ENCODE data around the gene ANKRD28.

ANKRD28 gene

GRCh38 chr3:15664144-15664543 lies 133.6 kb downstream of the ANKRD28 start:
- DNase-seq (ENCODE audit: low spot score), result no peak

GRCh38 chr3:15660055-15660935 lies 137.5 kb downstream of the ANKRD28 start:
- DNase-seq (ENCODE audit: low spot score), result no peak

GRCh38 chr3:15659254-15659975 lies 138.4 kb downstream of the ANKRD28 start:
- DNase-seq (ENCODE audit: low spot score), result peak; percentile 25

GRCh38 chr3:15657016-15657415 lies 140.8 kb downstream of the ANKRD28 start:
- DNase-seq (ENCODE audit: low spot score), result no peak

- no peak for DNase-seq (ENCODE audit: low spot score)
These were observed 141.4 kb downstream of the ANKRD28 start for GRCh38 chr3:15656342-15656741.

- DNase-seq (ENCODE audit: low spot score), result no peak
These were observed 142.9 kb downstream of the ANKRD28 start for GRCh38 chr3:15654891-15655290.

GRCh38 chr3:15654127-15654526 lies 143.7 kb downstream of the ANKRD28 start:
- no peak for DNase-seq (ENCODE audit: low spot score)

GRCh38 chr3:15653321-15653720 lies 144.5 kb downstream of the ANKRD28 start:
- no peak for DNase-seq (ENCODE audit: low spot score)

- no peak for DNase-seq (ENCODE audit: low spot score)
These were observed 146.4 kb downstream of the ANKRD28 start for GRCh38 chr3:15651396-15651795.

GRCh38 chr3:15649858-15650257 lies 147.9 kb downstream of the ANKRD28 start:
- no peak for DNase-seq (ENCODE audit: low spot score)

- DNase-seq (ENCODE audit: low spot score), result no peak
These were observed 148.4 kb downstream of the ANKRD28 start for GRCh38 chr3:15649341-15649740.

GRCh38 chr3:15647611-15648167 lies 150.1 kb downstream of the ANKRD28 start:
- DNase-seq (ENCODE audit: low spot score), result no peak

- DNase-seq (ENCODE audit: low spot score), result peak; percentile 38
These were observed 150.8 kb downstream of the ANKRD28 start for GRCh38 chr3:15646851-15647511.

- DNase-seq (ENCODE audit: low spot score), result peak; percentile 38
These were observed 151.9 kb downstream of the ANKRD28 start for GRCh38 chr3:15645740-15646501.

GRCh38 chr3:15645246-15645645 lies 152.5 kb downstream of the ANKRD28 start:
- DNase-seq (ENCODE audit: low spot score), result no peak

GRCh38 chr3:15638891-15639262 lies 158.9 kb downstream of the ANKRD28 start:
- no peak for DNase-seq (ENCODE audit: low spot score)

GRCh38 chr3:15638193-15638890 lies 159.4 kb downstream of the ANKRD28 start:
- no peak for DNase-seq (ENCODE audit: low spot score)

- no peak for DNase-seq (ENCODE audit: low spot score)
These were observed 160.4 kb downstream of the ANKRD28 start for GRCh38 chr3:15637131-15637951.

GRCh38 chr3:15636028-15636709 lies 161.6 kb downstream of the ANKRD28 start:
- no peak for DNase-seq (ENCODE audit: low spot score)

Measured in LoVo (cell line).